Gastroesophageal sphincter (tissue), 3 donors: ENCODE results near the gene BAX.

Source experiments
- CTCF ChIP-seq, 4 experiments: fragments of 200-600 bp in 2 of 4; fragments of 450-650 bp in 2 of 4; sonication (generic) in 1 of 4; IDR thresholded peaks; one replicate each; pipeline ENCODE4 v1.5.1; 2017 to 2019; ENCODE audit warnings: antibody characterized with exemption in 4 of 4, mild to moderate bottlenecking in 2 of 4, moderate library complexity in 2 of 4
- EP300 ChIP-seq: sonication (generic); formaldehyde crosslinking; IDR thresholded peaks from one replicate; pipeline ENCODE4 v1.6.1; 2017; ENCODE audit warnings: antibody characterized with exemption, mild to moderate bottlenecking
- POLR2A ChIP-seq, 2 donors: fragments of 450-650 bp; IDR thresholded peaks; one replicate each; pipeline ENCODE4 v1.6.1; 2017; ENCODE audit warnings: antibody characterized with exemption in 2 of 2, mild to moderate bottlenecking in 2 of 2, moderate library complexity in 1 of 2

- TF ChIP-seq CTCF (IDR thresholded peaks at IDR 0.05) (no peak), EP300 (no peak), POLR2A (IDR thresholded peaks at IDR 0.05) (no peak)
Measured at GRCh38 chr19:48946463-48947257, 8.0 kb upstream of the BAX start.
